Stimulated activated CD4-positive, alpha-beta T cell treated with anti-CD3 and anti-CD28 coated beads, Interleukin-4, amount 100 ng/mL, for 24 hours (primary cell): ENCODE data around the gene KIF19.
"Not testable (repeated sequence)": the region's sequence is repeated elsewhere in the genome, so short reads cannot be mapped to it uniquely, and the experiment has no call there.

Source experiments
- DNase-seq: peaks from one replicate; pipeline ENCODE4 v3.0.0-alpha.2; 2020

The KIF19 gene

GRCh38 chr17:74390680-74391653 is 64.9 kb downstream of the KIF19 start:
- DNase-seq = no peak

DNA sequence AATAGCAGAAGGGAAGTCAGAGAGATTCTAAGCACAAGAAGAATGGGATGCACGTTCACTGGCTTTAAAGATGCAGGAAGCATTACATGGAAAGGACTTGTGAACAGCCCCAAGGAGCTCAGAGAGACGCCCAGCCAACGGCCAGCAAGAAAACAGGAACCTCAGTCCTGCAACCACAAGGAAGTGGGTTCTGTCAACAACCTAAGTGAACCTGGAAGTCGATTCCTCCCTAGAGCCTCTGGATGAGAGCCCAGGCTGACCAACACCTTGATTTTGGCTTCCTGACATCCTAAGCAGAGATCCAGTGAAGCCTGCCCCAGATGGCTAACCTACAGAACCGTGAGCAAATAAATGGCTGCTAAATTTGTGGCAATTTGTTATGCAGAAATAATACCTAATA is 65.7 kb downstream of the KIF19 start:
- DNase-seq = no peak

- no peak for DNase-seq
These were observed 66.8 kb downstream of the KIF19 start for GRCh38 chr17:74392848-74393247.

DNA sequence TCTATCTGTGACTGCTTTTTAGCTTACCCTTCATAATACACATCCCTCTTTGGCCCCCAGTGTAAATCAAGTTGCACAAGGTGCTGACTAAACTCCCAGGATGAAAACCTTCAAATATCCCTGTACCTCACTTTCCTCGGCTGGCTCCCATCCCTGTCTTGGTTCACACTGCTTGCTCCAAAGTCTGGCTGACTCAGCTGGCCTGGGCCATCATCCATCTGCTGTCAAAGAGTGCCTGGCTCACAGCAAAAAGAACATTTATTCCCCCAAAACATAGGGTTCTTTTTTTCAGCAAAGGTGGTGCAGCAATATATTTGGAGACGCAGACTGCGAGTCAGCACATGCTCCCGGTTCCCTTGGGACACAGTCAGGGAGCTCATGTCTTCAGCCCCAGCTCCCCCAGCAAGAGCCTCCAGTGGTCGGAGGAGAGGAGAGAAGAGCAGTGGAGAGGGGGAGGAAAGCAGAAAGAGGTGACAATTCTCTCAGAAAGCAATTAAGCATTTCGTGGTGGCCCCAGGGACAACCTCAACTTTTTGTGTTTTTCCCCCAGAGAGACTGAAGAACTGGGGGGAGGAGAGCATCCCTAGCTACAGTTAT is 67.4 kb downstream of the KIF19 start:
- DNase-seq = no peak

DNA sequence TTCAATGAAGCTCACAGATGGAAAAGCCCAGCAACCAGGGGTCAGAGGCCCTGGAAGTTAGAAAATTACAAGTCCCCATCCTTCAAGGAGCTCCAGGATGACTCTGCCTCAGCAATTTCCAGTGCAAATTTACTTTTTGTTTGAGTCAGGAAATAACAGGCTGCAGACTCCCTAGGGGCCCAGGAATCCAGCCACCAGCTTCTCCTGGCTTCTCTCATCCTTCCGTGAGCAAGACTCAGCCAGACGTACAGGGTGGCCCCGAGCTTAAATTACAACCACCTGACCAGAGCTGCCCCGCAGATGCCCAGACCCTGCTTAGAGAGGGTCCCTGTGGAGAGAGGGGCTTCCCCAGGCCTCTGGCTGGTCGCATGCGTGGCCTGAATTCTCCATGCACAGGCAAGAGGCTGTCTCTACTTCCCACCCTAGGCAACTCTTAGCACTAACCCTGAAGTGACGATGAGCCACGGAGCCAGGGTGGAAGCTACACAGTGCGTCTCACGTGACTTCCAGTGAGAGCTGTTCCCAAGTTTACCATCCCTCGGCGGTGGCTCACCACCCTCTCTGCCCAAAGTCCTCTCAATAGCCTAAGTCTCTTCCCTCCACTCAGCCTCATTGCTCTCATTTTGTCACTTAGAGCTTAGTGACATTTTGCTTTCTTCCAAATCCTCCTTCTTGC is 68.4 kb downstream of the KIF19 start:
- no peak for DNase-seq

GRCh38 chr17:74394977-74395376 is 69.0 kb downstream of the KIF19 start:
- DNase-seq = no peak

DNA sequence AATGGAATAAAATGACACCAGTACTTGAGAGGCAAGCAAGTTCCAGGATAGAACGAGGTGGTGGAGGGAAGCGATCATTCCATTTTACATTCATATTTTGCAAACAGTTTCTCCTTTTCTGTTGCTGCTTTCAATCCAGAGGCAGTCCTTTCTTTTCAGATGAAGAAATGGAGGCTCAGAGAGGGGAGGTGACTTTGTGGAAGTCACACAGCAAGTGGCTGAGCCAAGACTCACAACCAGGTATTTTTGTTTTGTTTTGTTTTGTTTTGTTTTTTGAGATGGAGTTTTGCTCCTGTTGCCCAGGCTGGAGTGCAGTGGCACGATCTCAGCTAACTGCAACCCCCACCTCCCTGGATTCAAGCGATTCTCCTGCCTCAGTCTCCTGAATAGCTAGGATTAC is 70.5 kb downstream of the KIF19 start:
- DNase-seq = no peak

- no peak for DNase-seq
These were observed 76.0 kb downstream of the KIF19 start for GRCh38 chr17:74402048-74402447.

DNA sequence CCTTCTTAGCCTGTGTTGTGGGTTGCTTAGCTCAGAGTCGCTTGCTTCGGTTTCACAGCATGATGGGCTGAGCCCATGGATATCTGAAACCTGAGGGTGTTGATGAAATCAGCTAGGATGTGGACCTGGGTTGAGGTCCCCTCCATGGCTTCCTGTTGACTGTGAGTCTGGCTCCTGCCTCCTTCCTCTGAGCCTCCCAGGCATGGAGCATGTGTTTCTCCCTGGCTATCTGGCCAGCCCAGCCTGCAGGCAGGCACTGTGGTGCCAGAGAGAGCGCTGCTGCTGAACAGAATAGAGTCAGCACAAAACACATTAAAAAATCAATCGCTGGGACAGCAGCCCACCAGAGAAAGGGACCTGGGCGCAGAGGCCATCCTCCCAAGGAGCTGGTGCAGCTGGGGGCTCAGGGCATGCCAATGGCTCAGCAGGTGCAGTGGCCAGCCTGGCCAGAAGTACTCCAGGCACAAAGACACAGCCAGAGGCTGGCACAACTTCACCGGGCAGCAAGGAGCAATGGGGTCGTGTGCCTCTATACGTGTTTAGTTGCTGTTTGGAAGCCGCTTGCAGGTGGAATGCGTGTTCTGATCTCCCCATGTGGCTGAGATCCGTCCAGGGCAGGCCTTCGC is 77.6 kb downstream of the KIF19 start:
- DNase-seq = no peak

DNA sequence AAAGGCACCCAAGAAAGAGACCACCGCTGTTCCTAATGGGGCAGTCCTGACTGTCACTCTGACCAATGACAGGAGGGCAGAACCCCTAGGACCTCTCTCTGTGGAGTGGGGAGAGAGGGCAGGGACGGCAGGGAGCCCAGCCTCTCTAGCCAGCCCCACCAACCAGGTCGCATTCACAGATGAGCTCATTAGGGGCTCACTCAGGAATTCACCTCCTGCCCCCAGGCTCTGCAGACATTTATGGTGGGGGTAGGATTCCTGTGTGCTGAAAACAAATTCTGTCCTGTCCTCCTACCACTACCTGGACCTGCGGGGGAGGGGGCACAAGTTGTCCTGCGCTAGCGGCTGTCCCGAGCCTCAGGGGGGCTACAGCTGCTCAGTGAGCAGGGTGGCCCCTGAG is 78.2 kb downstream of the KIF19 start:
- no peak for DNase-seq

DNA sequence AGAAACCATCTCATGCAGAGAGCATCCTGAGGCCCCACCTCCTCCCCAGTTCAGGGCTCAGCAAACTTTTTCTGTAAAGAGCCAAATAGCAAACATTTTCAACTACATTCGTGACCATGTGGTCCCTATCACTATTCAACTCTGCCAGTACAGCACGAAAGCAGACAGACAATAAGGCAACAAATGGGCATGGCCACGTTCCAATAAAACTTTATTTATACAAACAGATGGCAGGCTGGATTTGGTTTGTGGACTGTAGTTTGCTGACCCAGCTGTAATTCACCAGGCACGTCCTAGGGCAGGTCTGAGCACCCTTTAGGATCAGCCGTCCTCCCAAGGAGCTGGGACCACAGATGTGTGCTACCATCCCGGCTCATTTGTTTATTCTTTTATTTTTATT is 78.8 kb downstream of the KIF19 start:
- DNase-seq = no peak

DNA sequence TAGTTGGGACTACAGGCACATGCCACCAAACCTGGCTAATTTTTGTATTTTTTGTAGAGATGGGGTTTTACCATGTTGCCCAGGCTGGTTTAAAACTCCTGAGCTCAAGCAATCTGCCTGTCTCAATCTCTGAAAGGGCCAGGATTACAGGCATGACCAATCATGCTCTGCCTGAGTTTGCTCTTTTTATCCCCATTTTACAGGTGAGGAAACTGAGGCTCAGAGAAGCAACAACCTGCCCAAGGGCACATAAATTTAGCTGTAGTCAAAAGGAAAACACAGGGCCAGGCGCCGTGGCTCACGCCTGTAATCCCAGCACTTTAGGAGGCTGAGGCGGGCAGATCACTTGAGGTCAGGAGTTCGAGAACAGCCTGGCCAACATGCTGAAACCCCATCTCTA is 79.3 kb downstream of the KIF19 start:
- DNase-seq = not testable (repeated sequence)
